ENCODE measurements around the gene NPL. TPM values are rescaled to one million over a fixed set of nuclear protein-coding genes. Genes with fewer than 3 reads are reported as not detected.

Gene NPL
- total RNA-seq, 2 donors from 2014 or later = 10.3 to 30.7 TPM

DNA sequence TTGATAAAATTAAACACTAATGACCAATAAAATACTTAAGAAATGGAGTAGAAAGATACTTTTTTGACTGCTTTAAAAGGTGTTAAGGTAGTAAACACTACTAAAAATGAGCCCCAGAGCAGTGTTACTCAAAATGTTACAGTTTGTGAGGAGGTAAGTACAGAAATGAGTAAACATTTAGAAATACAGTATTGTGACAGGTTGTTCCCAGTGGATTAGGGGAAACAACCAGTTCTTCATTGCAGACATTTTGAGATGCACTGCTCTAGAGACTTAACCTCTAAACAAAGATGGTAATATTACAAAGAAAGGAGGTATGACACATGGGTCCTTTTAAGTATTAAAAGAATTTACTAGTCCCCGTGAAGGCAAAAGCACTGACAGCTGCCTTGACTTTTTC lies 62.3 kb downstream of the NPL start:
- peaks cover 70% of the 10 kb centered on the region for H3K36me3 ChIP-seq
- no peaks in the 10 kb centered on the region for H3K9me3 ChIP-seq

DNA sequence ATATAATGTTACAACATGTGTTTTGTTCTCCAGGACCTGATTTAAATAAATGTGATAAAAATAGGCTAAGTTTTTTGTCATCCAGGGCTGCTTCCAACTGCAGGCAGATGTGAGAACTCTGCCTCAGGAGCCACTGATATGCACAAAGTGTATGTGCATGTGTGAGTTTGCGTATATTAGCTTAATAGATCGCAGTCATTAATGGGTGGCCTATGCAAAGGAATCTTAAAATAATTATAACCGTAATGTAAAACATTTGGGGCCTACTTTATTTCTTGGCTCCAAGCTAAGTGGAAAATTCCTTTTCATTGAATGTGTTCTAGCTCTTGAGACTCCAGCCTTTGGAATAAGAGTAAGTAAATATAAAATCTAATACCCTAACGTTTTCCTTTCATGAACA lies 66.3 kb downstream of the NPL start:
- Histone ChIP-seq H3K27ac (no peak overlapping the region), H3K9me3 (no peaks in the 10 kb centered on the region), H3K4me1 (ENCODE audit: control insufficient read depth in 1 of 2, low read depth in 2 of 2) (peaks cover 0 to 10% of the 10 kb centered on the region in 2 donors), H3K36me3 (peaks cover 83% of the 10 kb centered on the region), H3K27me3 (replicated peaks; ENCODE audit: insufficient read depth) (no peaks in the 10 kb centered on the region), H3K4me3 (no peak overlapping the region)
- DNase-seq (ENCODE audit: low spot score) = no peak
- TF ChIP-seq, protein P1, sequence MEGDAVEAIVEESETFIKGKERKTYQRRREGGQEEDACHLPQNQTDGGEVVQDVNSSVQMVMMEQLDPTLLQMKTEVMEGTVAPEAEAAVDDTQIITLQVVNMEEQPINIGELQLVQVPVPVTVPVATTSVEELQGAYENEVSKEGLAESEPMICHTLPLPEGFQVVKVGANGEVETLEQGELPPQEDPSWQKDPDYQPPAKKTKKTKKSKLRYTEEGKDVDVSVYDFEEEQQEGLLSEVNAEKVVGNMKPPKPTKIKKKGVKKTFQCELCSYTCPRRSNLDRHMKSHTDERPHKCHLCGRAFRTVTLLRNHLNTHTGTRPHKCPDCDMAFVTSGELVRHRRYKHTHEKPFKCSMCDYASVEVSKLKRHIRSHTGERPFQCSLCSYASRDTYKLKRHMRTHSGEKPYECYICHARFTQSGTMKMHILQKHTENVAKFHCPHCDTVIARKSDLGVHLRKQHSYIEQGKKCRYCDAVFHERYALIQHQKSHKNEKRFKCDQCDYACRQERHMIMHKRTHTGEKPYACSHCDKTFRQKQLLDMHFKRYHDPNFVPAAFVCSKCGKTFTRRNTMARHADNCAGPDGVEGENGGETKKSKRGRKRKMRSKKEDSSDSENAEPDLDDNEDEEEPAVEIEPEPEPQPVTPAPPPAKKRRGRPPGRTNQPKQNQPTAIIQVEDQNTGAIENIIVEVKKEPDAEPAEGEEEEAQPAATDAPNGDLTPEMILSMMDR (IDR thresholded peaks at IDR 0.05) = no peak
- ATAC-seq (ENCODE audit: insufficient number of reproducible peaks, low FRiP score, low read depth) = no peak

More for the DNA sequence above, 62.3 kb downstream of the NPL start:
- Histone ChIP-seq H3K4me3 (no peak overlapping the region), H3K27ac (no peak overlapping the region), H3K27me3 (replicated peaks; ENCODE audit: insufficient read depth) (no peaks in the 10 kb centered on the region), H3K4me1 (ENCODE audit: control insufficient read depth in 1 of 2, low read depth in 2 of 2) (peaks cover 0 to 10% of the 10 kb centered on the region in 2 donors)
- DNase-seq (ENCODE audit: low spot score) (no peak), ATAC-seq (ENCODE audit: insufficient number of reproducible peaks, low FRiP score, low read depth) (no peak)
- TF ChIP-seq, protein P1 (IDR thresholded peaks at IDR 0.05) = no peak

DNA sequence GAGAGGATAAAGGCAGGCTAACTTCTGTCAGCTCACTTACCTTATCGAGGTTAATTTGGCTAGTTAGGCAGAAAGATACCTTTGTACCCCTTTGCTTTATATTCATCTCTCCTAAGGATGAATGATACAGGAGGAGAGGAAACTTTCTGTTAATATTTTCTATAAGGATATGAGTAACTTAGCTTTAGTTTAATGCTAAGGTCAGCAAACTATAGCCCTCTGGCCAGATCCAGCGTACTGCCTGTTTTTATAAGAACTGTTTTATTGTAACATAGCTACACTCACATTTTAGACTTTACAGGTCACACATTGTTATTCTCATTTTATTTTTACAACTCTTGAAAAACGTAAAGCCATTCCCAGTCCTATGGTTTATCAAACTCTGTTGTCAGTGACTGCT lies 67.6 kb downstream of the NPL start:
- no peak for DNase-seq (ENCODE audit: low spot score)
- H3K27ac ChIP-seq = no peak overlapping the region
- TF ChIP-seq, protein P1 (IDR thresholded peaks at IDR 0.05) = no peak
- no peak for ATAC-seq (ENCODE audit: insufficient number of reproducible peaks, low FRiP score, low read depth)
- peaks cover 79% of the 10 kb centered on the region for H3K36me3 ChIP-seq
- no peak overlapping the region for H3K4me3 ChIP-seq
- no peaks in the 10 kb centered on the region for H3K9me3 ChIP-seq
- H3K27me3 ChIP-seq (replicated peaks; ENCODE audit: insufficient read depth) = no peaks in the 10 kb centered on the region
- peaks cover 0 to 10% of the 10 kb centered on the region in 2 donors for H3K4me1 ChIP-seq (ENCODE audit: control insufficient read depth in 1 of 2, low read depth in 2 of 2)

DNA sequence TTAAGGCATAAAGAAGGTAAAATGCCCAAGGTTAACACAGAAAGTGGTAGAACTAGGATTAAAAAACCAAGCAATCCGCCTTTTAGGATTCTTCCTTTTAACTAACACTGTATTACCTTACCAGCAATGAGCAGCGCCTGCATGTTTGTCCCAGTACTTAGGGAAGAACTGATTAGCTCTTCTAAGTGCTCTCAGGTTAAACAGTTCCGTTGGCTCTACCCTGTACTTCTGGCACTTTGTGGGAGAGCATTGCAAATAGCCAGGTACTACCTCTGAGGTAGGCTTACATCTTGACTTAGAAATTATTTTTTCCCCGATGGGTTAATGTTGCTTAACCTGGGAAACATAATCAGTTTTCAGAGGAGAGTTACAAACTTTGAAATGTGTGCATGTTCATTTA lies 71.1 kb downstream of the NPL start:
- Histone ChIP-seq H3K36me3 (peaks cover 66% of the 10 kb centered on the region), H3K4me1 (ENCODE audit: control insufficient read depth in 1 of 2, low read depth in 2 of 2) (peaks cover 0 to 3% of the 10 kb centered on the region in 2 donors), H3K27me3 (replicated peaks; ENCODE audit: insufficient read depth) (no peaks in the 10 kb centered on the region), H3K27ac (no peak overlapping the region), H3K4me3 (no peak overlapping the region), H3K9me3 (no peaks in the 10 kb centered on the region)
- DNase-seq (ENCODE audit: low spot score) (no peak), ATAC-seq (ENCODE audit: insufficient number of reproducible peaks, low FRiP score, low read depth) (no peak)
- TF ChIP-seq, protein P1 (IDR thresholded peaks at IDR 0.05) = no peak

DNA sequence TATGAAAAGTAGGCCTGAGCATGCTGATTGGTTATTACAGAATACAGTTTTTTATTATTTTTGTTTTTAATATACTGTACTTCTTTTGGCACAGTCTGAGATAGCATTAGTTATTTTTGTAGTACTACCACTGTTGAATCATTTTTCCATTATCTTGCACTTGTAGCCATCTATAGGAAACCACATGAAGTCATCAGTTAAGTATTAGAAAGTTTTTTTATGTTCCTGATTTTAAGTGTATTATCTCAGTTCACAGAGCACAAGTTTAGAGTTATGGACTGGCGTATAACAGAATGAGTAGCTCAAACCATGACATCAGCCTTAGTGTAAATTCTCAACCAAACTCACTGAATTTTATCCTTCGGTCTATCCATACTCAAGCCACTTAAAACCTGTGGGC lies 72.4 kb downstream of the NPL start:
- H3K27me3 ChIP-seq (replicated peaks; ENCODE audit: insufficient read depth) = no peaks in the 10 kb centered on the region
- no peak overlapping the region for H3K27ac ChIP-seq
- DNase-seq (ENCODE audit: low spot score) (no peak), ATAC-seq (ENCODE audit: insufficient number of reproducible peaks, low FRiP score, low read depth) (no peak)
- H3K4me1 ChIP-seq (ENCODE audit: control insufficient read depth in 1 of 2, low read depth in 2 of 2) = no peaks in the 10 kb centered on the region
- H3K4me3 ChIP-seq = no peak overlapping the region
- H3K36me3 ChIP-seq = peaks cover 59% of the 10 kb centered on the region
- TF ChIP-seq, protein P1 (IDR thresholded peaks at IDR 0.05) = no peak
- H3K9me3 ChIP-seq = no peaks in the 10 kb centered on the region

All from thoracic aorta (tissue), 2 donors.